Esophagus (tissue), 2 donors: Measurements from ENCODE around the gene TNFRSF21. TPM values are rescaled to one million over a fixed set of nuclear protein-coding genes. Genes with fewer than 3 reads are reported as not detected.

ENCODE experiments used
- H3K27ac ChIP-seq, 2 donors: one replicate each; pipeline ENCODE4 v1.5.1; 2013; ENCODE audit warnings: low read depth in 2 of 2, mild to moderate bottlenecking in 2 of 2, inconsistent platforms in 1 of 2, low read length in 1 of 2, moderate library complexity in 1 of 2
- H3K27me3 ChIP-seq, 2 donors: one replicate each; pipeline ENCODE4 v1.6.1; 2013; ENCODE audit warnings: low read length in 2 of 2, control low read depth in 1 of 2, mild to moderate bottlenecking in 1 of 2; ENCODE audit not compliant: insufficient read depth in 2 of 2, control insufficient read depth in 1 of 2
- H3K36me3 ChIP-seq, 2 donors: one replicate each; pipeline ENCODE4 v1.6.1; 2013; ENCODE audit warnings: low read length in 1 of 2; ENCODE audit not compliant: control insufficient read depth in 2 of 2, insufficient read depth in 2 of 2
- H3K4me1 ChIP-seq, 2 donors: one replicate each; pipeline ENCODE4 v1.6.1; 2013; ENCODE audit warnings: low read length in 1 of 2; ENCODE audit not compliant: control insufficient read depth in 2 of 2, insufficient read depth in 2 of 2
- H3K4me3 ChIP-seq, 2 donors: one replicate each; pipeline ENCODE4 v1.5.1; 2013; ENCODE audit warnings: low read length in 2 of 2, mild to moderate bottlenecking in 2 of 2, low read depth in 1 of 2, moderate library complexity in 1 of 2
- H3K9me3 ChIP-seq, 2 donors: one replicate each; pipeline ENCODE4 v1.6.1; 2013; ENCODE audit warnings: mild to moderate bottlenecking in 2 of 2, low read depth in 1 of 2, low read length in 1 of 2, moderate library complexity in 1 of 2; ENCODE audit not compliant: control insufficient read depth in 2 of 2, insufficient read depth in 1 of 2
- WGBS, 2 donors: extraction: QIAGEN DNeasy Blood & Tissue Kit; methylation state at CpG; one replicate each; pipeline ENCODE4 v1.1.7; 2013; 5-methylcytosine and 5-hydroxymethylcytosine counted together
- polyA plus RNA-seq, 2 donors: library from polyadenylated mRNA; stranded (reverse); fragments of 200-250 nt; gene quantifications; one replicate each; pipeline ENCODE4 v1.2.3, GENCODE V29; 2013
- donor health status: healthy with polysubstance abuse.
- donor health status: Bipolar disorder and iron deficiency.

Gene TNFRSF21
- polyA plus RNA-seq, 2 donors, result 21.2 to 24.3 TPM

GRCh38 chr6:47308552-47309290, 984 bp downstream of the TNFRSF21 start:
- Histone ChIP-seq H3K27ac (peak overlapping the region; percentile 61 to 80), H3K27me3 (no peaks in the 10 kb centered on the region), H3K4me1 (no peaks in the 10 kb centered on the region), H3K9me3 (no peaks in the 10 kb centered on the region), H3K4me3 (peak overlapping the region; percentile 75 to 81), H3K36me3 (no peaks in the 10 kb centered on the region)
- 2% methylated on average over 40 to 48 of the region's 48 CpGs for WGBS, 2 donors

DNA sequence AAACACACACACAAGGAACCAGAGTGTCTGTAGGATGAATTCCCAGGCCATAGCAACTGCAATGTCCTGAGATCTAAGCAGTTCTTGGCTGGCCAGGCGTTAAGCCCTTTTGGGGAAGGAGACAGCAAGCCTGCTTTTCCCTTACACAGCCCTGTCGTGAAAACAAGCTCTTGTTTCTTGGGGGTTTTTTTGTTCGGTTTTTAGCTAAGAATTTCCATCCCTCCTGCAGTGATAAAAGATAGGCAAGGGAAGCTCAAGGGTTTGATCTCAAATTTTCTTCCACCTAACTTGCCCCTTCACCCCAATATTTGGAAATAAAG, 1.5 kb downstream of the TNFRSF21 start:
- no peak overlapping the region for H3K27ac ChIP-seq
- peak overlapping the region; percentile 75 to 81 for H3K4me3 ChIP-seq
- no peaks in the 10 kb centered on the region for H3K4me1 ChIP-seq
- no peaks in the 10 kb centered on the region for H3K27me3 ChIP-seq
- 21 to 22% methylated on average over 3 of the region's 3 CpGs for WGBS, 2 donors
- H3K36me3 ChIP-seq, result no peaks in the 10 kb centered on the region
- no peaks in the 10 kb centered on the region for H3K9me3 ChIP-seq

DNA sequence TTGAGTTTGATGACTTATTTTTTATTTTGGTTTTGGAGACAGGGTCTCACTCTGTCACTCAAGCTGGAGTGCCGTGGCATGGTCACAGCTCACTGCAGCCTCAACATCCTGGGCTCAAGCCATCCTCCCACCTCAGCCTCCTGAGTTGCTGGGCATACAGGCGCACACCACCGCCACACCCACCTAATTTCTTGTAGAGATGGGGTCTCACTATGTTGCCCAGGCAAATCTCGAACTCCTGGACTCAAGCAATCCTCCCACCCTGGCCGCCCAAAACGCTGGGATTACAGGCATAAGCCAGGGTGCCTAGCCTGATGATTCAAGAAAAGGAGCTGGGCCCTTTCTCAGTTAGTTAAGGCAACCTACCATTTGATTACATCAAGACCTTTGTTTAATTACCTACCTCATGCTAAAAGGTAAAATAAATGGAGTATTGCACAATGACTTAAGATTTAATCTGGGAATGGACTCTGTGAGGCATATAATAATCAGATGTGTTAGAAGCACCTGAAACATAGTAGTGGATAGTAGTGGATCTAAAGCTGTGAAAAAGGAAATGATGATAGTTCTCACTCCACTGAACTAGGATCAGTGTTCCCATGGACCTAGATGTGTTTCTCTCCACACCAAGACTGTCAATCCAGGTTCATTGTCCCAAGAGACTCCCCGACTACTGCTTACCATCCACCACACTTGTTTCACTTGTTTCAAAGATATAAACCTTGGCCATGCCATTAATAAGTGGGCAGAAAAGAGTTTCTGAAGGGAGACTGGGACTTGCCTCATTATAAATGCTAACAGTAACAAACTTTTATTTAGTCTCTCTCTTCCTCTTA, 2.1 kb downstream of the TNFRSF21 start:
- peak overlapping the region; percentile 31 to 75 for H3K4me3 ChIP-seq
- WGBS, 2 donors, result 83 to 89% methylated on average over 7 of the region's 7 CpGs
- H3K27ac ChIP-seq, result no peak overlapping the region
- H3K27me3 ChIP-seq, result no peaks in the 10 kb centered on the region
- H3K9me3 ChIP-seq, result no peaks in the 10 kb centered on the region
- no peaks in the 10 kb centered on the region for H3K36me3 ChIP-seq
- H3K4me1 ChIP-seq, result no peaks in the 10 kb centered on the region

GRCh38 chr6:47306887-47307286, 2.8 kb downstream of the TNFRSF21 start:
- no peaks in the 10 kb centered on the region for H3K4me1 ChIP-seq
- H3K27me3 ChIP-seq, result no peaks in the 10 kb centered on the region
- H3K4me3 ChIP-seq, result peak overlapping the region in 1 of 2 donors; percentile 75
- WGBS, 2 donors, result 70 to 71% methylated on average over 2 of the region's 2 CpGs
- H3K9me3 ChIP-seq, result no peaks in the 10 kb centered on the region
- H3K36me3 ChIP-seq, result no peaks in the 10 kb centered on the region
- no peak overlapping the region for H3K27ac ChIP-seq

DNA sequence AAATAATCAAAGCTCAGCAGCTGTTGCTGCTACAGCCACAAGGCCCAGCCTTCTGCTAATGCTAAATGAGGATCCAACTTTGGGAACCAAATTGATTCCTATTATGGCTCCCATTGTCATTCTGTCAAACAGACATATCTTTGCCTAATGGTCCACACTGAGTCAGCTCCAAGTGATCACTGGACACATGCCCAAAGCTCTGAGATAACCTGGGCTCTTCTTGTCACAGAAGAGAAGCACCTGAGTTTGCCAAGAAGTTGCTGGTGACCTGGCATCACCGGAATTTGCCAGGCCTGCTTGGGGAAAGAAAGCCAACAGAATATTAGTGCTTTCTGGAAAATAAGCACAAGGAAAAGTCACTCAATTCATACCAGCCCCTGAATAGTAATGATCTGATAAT, 5.8 kb downstream of the TNFRSF21 start:
- 73 to 75% methylated on average over 1 of the region's 1 CpG for WGBS, 2 donors
- Histone ChIP-seq H3K36me3 (no peaks in the 10 kb centered on the region), H3K27ac (no peak overlapping the region), H3K4me3 (no peak overlapping the region), H3K9me3 (no peaks in the 10 kb centered on the region), H3K4me1 (no peaks in the 10 kb centered on the region), H3K27me3 (no peaks in the 10 kb centered on the region)

- Histone ChIP-seq H3K36me3 (no peaks in the 10 kb centered on the region), H3K27me3 (no peaks in the 10 kb centered on the region), H3K4me1 (no peaks in the 10 kb centered on the region), H3K9me3 (no peaks in the 10 kb centered on the region), H3K4me3 (no peak overlapping the region), H3K27ac (no peak overlapping the region)
- 70 to 73% methylated on average over 1 of the region's 1 CpG for WGBS, 2 donors
Measured at GRCh38 chr6:47303342-47303741, 6.4 kb downstream of the TNFRSF21 start.

DNA sequence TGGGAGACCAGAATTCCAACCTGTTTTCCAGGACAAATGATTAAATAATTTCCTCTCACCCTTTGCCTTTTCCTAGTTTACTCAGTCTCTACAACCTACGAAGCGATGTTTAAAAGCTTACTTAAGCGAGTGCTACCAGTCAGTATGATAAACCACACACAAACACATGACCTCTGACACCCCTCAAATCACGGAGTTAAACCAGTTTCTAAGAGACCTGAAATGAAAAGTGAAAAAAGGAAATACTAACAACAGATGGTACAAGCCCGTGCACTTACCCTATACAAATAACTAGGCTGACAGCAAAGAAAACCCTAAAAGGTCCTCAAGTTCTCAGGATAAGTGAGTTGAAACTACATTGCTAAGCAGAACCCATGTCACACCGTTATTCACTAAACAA, 7.7 kb downstream of the TNFRSF21 start:
- 67 to 73% methylated on average over 6 of the region's 6 CpGs for WGBS, 2 donors
- no peak overlapping the region for H3K4me3 ChIP-seq
- no peaks in the 10 kb centered on the region for H3K9me3 ChIP-seq
- H3K4me1 ChIP-seq, result no peaks in the 10 kb centered on the region
- no peak overlapping the region for H3K27ac ChIP-seq
- no peaks in the 10 kb centered on the region for H3K27me3 ChIP-seq
- no peaks in the 10 kb centered on the region for H3K36me3 ChIP-seq

DNA sequence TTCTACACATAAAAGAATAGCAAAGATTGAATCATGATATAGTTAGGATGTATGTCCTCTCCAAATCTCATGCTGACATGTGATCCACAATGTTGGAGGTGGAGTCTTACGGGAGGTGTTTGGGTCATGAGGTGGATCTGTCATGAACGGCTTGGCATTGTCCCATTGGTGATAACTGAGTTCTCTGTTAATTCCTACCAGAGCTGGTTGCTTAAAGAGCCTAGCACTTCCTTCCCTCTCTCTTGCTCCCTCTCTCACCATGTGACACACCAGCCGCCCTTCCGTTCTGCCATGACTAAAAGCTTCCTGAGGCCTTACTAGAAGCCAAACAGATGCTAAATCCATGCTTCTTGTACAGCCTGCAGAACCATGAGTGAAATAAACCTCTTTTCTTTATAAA, 8.3 kb downstream of the TNFRSF21 start:
- Histone ChIP-seq H3K4me1 (no peaks in the 10 kb centered on the region), H3K27me3 (no peaks in the 10 kb centered on the region), H3K27ac (no peak overlapping the region), H3K9me3 (no peaks in the 10 kb centered on the region), H3K36me3 (no peaks in the 10 kb centered on the region), H3K4me3 (no peak overlapping the region)
- 94% methylated on average over 4 of the region's 4 CpGs for WGBS, 2 donors

DNA sequence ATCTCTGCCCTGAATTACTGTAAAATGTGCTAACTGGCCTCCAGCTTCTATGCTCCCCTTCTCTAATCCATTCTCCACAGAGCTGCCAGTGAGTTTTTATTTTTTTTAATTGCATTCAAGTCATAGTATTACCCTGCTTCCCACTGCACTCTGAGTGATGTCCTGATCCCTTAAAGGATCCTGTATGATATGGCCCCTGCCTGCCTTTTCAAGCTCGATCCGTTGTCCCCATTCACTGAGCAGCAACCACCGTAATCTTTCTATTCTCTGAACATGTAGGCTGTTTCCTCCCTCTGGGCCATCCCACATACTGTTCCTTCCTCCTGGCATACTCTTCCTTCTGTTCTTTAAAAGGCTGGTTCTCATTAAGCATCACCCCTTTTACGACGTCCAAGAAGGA, 9.3 kb downstream of the TNFRSF21 start:
- no peaks in the 10 kb centered on the region for H3K36me3 ChIP-seq
- no peak overlapping the region for H3K4me3 ChIP-seq
- H3K27ac ChIP-seq, result no peak overlapping the region
- H3K4me1 ChIP-seq, result no peaks in the 10 kb centered on the region
- H3K27me3 ChIP-seq, result no peaks in the 10 kb centered on the region
- H3K9me3 ChIP-seq, result no peaks in the 10 kb centered on the region
- WGBS, 2 donors, result 86 to 88% methylated on average over 5 of the region's 5 CpGs

- H3K4me3 ChIP-seq, result no peak overlapping the region
- no peaks in the 10 kb centered on the region for H3K36me3 ChIP-seq
- 89 to 91% methylated on average over 4 of the region's 4 CpGs for WGBS, 2 donors
- no peaks in the 10 kb centered on the region for H3K9me3 ChIP-seq
- no peaks in the 10 kb centered on the region for H3K27me3 ChIP-seq
- no peak overlapping the region for H3K27ac ChIP-seq
- no peaks in the 10 kb centered on the region for H3K4me1 ChIP-seq
Measured at GRCh38 chr6:47299965-47300364, 9.7 kb downstream of the TNFRSF21 start.
